ENCODE measurements around the gene BICC1.

DNA sequence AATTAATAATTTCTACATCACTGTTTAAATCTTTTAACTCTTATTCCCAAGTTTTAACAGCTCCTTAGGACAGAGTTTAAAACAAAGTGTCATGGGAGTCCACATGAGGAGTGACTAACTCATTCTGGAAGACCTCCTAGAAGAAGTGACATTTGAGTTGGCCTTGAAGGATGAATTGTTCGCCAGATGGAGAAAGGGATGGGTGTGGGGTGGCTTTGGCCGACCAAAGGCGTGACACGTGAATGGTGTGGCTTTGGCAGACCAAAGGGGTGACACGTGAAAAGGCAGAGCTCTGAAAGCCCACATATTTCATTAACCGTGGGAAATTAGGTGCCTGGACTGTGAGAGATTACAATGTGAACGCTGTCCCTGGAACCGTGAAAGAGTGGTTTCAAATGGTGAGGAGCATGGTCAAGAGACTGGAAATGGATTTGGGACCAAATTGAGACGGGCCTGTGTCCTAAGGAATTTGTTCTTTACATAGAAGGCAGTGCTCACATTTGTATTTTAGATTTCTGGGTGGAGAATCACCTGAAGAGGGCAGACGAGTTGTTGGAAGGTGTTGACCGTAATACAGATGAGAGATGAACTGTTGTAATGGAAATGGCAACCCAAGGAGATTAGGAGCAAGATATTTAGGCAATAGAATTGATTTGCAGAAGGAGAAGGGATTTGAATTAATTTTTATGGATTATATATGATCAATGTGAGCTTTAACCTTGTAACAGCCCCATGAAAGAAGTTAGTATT, 228.1 kb downstream of the BICC1 start:
- TF ChIP-seq, protein P1, sequence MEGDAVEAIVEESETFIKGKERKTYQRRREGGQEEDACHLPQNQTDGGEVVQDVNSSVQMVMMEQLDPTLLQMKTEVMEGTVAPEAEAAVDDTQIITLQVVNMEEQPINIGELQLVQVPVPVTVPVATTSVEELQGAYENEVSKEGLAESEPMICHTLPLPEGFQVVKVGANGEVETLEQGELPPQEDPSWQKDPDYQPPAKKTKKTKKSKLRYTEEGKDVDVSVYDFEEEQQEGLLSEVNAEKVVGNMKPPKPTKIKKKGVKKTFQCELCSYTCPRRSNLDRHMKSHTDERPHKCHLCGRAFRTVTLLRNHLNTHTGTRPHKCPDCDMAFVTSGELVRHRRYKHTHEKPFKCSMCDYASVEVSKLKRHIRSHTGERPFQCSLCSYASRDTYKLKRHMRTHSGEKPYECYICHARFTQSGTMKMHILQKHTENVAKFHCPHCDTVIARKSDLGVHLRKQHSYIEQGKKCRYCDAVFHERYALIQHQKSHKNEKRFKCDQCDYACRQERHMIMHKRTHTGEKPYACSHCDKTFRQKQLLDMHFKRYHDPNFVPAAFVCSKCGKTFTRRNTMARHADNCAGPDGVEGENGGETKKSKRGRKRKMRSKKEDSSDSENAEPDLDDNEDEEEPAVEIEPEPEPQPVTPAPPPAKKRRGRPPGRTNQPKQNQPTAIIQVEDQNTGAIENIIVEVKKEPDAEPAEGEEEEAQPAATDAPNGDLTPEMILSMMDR (IDR thresholded peaks at IDR 0.05 in 8 of 11, conservative IDR thresholded peaks at IDR 0.05 in 3 of 11), result no peak
- TF ChIP-seq POLR2AphosphoS5 (IDR thresholded peaks at IDR 0.05) (no peak), POLR2A (IDR thresholded peaks at IDR 0.05) (no peak)

All from spleen (tissue), 7 donors.